CD4-positive, alpha-beta T cell treated with Interleukin-2 at 100 ng/mL for 4 hours (primary cell): ENCODE measurements around the gene NAV2.

Experiments used
- DNase-seq: peaks from one replicate; pipeline ENCODE4 v3.0.0-alpha.2; 2020; ENCODE audit warnings: low spot score

NAV2 gene

GRCh38 chr11:19746086-19746485, 33.4 kb downstream of the NAV2 start:
- DNase-seq, result no peak

- DNase-seq, result no peak
Observed at GRCh38 chr11:19747634-19748033, 35.0 kb downstream of the NAV2 start.

DNA sequence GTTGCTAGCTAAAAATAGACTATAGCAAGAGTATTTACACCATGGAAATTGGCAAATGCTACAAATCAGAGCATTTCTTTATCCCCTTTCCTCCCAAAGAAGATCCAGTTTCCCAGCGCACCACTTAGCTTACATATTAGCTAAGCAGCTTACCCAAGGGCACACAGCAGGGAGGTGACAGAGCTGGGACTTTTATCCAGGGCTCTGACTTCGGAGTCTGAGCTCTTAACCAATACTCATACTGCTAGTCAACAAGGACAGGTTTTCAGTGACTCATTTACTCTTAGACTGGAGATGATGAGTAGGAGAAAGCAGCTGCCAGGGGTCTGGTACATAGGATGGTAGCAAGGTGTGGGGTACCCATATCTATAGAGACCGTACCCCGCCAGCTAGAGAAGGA, 38.4 kb downstream of the NAV2 start:
- DNase-seq, result no peak

DNA sequence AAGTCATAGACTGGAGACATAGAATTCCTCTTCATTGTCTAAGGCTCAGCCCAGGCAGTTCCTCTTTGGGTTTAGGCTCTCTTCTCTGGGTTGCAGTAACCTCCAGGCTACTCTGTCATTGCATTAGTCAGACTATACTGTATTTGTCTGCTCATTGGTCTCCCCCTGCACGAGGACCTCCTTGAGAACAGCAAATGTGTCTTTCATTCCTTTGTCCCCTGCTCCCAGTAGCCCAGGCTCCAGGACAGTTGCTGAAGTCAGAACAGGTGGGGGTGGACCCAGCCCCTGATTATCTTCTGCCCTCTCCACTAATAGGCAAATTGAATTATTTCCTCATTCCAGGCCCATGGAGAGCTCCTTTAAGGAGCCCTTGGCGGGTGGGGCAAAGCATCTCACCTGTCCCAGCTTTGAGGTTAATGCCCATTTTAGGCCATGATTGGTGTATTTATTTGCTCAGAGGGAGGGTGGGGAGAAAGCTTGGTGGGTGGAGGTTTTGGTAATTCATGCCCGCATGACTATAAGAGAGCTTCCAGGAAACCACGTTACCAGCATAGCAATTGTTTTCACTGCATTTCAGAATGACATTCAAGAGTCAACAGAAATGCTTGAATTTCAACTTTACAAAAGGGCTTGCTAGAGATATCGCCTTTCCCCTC, 40.9 kb downstream of the NAV2 start:
- no peak for DNase-seq

DNA sequence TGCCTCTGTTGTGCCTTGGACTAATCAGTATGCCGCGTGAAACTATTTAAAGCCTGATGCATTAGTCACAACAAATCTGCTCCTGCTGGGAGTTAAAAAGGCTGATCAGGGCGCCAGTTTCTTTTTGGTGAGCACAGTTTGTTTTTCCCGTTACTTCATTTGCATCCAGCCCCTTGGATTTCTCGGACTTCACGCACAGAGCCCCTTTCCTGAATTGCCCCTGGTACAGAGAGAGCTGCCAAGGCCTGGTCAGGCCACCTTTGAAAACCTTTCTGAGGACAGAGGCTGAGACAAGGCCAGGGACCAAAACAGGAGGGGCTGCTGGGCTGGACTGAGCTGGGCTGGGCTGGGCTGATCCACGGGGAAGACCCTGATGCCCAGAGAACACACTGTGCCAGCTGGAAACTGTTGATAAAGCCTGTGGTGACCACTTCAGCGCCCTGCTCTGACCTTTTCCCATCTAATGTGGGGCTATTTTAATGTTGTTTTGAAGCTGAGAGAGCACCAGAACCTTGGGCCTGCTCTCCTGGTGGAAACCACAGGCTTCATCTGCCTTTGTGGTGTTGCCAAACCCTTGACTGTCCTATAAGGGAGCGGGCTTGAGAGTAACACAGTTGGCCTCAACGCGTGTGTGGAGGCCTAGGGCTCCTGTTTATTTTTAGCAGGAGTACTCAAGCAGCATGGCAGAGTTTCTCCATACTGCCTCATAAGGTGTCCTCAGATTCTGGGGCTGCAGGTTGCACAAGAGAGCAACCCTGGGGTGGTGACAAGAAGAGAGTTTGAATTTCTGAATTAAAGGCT, 44.2 kb downstream of the NAV2 start:
- no peak for DNase-seq

DNA sequence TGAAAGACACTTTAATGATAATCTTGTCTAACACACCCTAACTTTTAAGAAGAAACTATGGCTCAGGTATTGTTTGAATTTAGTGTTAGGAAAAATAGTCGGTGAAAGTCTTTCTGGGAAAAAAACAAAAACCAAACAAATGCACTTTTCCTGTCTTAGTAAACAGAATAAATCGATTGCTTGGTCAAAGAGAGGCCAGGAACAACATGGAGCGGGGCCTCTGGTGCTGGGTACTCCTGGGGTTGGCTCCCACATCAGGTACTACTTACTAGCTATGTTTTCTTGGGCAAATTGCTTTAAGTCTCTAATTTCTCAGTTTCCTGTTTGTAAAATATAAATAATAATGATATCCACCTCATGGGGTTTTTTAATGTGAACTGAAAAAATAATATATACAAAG, 46.8 kb downstream of the NAV2 start:
- DNase-seq, result no peak

- no peak for DNase-seq
Observed at GRCh38 chr11:19762266-19762665, 49.6 kb downstream of the NAV2 start.

- DNase-seq, result no peak
Observed at GRCh38 chr11:19763330-19763729, 50.7 kb downstream of the NAV2 start.

GRCh38 chr11:19766206-19766605, 53.6 kb downstream of the NAV2 start:
- no peak for DNase-seq

DNA sequence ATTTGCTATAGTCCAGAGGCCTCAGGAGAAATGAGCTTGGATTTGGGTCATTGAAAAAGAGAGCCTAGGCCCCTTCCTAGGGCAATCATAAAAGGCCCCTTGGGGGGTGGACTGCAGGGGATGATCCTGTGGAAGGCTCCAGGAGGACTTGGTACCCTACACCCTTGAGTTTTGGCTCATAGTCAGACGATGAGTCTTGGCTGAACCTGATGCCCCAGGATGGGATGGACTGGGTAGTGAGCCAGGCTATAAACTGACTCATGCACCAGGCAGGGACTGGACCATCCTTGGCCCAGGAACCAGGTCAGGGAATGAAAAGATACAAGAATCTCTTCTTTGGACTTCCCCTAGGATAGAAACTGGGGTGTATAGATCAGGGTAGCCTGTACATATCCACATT, 54.2 kb downstream of the NAV2 start:
- DNase-seq, result no peak

DNA sequence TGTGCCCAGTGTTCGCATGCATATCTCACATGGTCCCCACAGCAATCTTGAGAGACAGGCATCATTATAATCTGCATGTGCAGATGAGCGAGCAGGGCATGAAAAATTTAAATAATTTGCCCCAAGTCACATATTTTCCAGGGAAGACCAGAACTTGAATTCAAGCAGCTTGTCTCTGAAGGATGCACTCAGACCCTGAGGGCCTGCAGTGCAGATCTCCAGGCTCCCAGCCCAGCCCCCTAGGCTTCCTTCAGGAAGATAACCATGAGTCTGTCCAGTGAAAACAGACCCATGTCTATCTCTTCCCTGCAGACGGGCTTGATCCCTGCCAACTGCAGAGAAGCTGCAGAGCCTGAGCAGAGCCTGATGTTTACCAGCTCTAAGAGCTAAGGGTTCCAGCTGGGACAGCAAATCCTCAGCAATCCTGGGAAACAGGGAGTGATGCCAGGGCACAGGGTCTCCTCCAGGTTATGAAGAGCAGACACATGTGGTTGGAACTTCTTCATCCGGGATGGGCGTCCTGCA, 55.1 kb downstream of the NAV2 start:
- DNase-seq, result no peak

- no peak for DNase-seq
Observed at GRCh38 chr11:19768197-19768596, 55.6 kb downstream of the NAV2 start.

DNA sequence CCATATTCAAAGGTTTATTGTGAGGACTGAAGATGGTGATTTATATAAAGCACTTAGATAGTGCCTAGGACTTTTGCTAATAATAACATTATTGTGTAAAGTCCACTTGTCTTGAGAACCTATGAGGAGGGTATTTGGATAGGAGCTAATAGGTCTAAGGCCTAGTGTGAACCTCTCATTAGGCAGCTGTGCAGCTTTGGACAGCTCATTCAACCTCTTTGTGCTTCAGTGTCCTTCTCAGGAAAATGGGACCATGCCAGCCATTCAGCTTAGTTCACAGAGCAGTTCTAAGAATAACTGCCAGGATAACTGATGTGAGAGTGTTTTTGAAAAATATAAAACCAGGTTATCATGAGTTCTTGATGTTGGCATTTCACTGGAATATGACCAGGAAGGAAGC, 56.2 kb downstream of the NAV2 start:
- no peak for DNase-seq

DNA sequence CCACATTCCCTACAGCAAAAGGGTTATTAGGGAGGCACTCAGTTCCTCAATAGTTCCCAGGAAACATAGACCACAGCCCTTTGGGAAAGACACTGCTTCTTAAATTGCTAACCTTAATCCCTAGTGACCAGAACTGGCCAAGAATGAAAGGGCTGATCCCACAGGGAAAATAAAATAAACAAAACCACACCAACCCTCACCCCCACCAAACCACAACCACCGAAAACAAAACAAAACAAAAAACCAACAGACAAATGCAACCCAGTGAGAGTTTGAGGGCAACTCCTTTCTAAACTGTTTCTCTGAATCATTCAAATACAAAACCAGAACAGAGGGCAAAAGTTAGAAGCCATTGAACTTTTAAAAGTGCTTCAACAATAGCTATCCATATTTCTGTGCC, 57.2 kb downstream of the NAV2 start:
- DNase-seq, result no peak

DNA sequence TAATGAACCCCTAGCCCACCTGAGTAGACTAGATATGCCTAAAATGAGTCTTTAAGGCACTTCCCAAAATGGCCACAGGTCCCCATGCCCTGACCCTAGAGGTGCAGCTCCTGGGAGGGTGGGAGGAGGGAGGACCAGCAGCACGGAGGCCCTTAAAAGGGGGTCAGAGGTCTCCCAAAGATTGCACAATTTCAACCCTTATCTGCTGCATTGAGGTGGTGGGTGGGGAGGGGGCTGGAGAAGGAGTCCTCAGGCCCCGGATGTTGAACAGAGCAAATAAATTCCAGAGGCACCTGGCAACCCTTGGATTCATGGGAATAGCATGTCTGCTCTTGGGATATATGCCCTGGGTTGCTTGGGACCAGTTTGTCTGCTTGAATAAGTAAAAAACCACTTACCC, 57.6 kb downstream of the NAV2 start:
- DNase-seq, result no peak

DNA sequence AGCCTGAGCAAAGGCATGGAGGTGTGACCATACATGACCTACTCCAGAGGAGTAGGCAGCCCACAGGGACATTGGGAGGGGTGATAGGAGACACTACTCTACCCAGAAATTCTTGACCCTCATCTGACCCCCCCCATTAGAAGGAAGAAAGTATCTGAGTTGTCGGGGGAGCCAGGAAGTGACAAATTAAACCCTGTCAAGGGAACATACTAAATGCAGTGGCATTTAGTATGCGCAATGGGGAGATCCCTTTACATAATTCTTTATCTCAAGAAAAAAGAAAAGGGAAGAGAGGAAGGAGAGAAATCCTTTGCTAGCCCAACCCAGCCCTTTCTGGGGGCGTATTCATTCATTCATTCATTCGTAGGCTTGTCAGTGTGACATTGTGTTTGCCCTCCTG, 58.8 kb downstream of the NAV2 start:
- no peak for DNase-seq

DNA sequence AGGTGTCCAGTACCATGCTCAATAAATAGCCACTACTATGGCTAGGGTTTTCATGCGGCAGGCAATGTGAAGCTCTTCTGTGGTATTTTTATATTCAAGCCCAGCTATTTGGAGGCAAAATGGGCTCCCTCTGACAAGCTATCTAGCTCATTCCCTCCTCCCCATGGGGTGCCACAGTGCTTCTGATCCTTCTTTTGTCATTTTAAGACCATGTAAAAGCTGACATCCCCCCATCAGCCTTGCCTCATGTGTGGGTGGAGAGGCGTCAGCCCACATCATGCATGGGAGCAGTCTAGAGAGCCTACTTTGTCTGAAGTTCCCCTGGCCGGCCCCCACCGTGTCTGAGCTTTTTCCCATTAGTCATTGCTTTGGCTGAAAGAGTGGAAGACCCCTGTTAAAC, 59.8 kb downstream of the NAV2 start:
- no peak for DNase-seq

DNA sequence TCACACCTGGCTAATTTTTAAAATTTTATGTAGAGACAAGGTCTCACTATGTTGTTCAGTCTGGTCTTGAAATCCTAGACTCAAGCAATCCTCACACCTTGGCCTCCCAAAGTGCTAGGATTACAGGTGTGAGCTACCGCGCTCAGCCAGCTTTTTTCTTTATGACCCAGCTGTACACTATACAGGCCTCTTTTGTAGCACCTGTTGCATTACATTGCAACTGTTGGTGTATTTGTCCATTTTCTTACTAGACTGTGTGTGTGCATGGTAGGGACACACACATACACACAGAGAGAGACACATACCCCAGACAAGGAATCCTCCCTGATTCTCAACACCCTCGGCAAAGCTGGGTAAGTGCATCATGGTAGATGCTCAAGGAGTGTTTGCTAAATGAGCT, 61.7 kb downstream of the NAV2 start:
- DNase-seq, result no peak

- no peak for DNase-seq
Observed at GRCh38 chr11:19774817-19775580, 62.4 kb downstream of the NAV2 start.

DNA sequence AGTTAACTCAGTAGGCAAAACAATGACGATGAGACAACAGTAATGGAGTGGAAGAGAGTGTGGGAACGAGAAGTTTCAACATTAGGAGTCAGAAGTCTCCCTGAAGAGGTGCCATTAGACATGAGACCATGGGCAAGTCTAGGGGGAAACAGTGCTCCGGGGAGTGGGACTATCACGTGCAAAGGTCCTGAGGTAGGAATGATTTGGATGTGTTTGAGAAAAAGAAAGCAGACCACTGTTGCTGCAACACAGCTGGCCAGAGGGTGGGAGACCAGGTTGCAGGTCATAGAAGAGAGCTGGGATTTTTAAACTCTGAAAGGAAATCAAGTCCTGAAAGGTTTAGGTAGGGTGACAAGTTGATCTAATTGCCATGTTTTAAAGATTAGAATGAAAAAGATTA, 63.0 kb downstream of the NAV2 start:
- DNase-seq, result no peak

GRCh38 chr11:19777039-19777376, 64.4 kb downstream of the NAV2 start:
- no peak for DNase-seq

- DNase-seq, result no peak
Observed at GRCh38 chr11:19777377-19778102, 64.9 kb downstream of the NAV2 start.
